Fibroblast of skin of left quadriceps (primary cell): ENCODE data around the gene BACH1.
A peak's percentile ranks its signal among the peaks of the same experiment; 100 is the strongest.

Experiments used
- DNase-seq, 2 experiments: peaks; one replicate each; pipeline ENCODE4 v3.0.0-alpha.2; 2013; ENCODE audit warnings: low read depth in 2 of 2

The BACH1 gene

DNA sequence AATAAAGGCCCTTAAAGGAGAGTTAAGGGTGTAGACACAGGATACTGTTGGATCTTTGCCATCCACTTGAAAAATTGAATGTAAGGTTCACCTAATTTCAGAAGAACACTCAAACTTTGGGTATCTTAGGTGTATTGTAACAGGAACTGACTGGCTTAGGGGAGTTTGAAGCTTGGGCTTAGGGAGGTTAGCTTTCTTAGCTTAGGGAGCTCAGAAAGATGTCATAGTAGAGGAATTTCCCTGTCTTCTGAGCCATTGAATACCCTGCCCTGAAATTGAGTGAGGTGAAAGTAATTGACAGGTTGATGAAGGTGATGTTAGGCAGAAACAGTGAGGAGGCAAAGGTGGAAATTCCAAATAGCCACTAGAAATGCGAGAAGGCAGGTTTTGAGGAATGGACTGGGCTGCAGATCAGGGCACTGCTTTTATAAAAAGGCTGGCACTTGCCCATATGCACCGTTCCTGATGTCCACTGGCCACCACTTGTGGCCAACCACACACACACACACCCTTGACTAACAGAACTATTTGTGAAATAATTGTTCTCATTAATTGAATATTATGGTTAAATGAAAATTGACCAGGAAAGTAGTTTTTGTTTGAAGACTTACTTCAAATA lies 16.5 kb downstream of the BACH1 start:
- DNase-seq = no peak

DNA sequence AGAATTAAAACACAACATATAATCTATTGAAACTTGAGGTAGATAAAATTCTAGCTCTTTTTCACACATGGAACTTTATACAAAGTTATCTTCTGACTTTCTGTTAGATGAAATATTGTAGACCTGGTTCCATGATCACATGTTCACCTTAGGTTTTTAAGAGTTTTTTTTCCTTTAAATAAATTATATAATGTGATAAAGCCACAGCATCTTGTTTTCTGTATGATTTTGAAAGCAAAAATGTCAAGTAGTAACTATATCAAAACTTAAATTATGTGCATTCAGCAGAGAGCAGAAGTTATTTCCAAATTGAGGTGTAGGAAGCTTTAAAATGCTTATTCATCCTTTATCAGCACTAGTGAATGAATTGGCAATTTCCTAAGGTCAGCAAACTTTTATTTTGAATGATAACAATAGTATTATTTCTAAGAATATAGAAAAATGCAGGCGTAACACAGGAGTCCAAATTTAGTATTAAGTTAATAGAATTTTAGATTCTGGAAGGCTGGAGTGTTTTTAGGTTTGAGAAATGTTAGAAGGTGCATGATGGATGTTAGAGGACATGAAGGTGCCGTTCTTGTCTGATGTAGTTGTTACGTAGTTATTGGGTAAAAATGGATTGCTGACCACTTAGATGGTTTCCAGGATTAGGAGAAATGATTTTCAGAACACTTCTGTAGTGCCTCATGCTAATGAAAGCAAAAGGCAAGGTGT lies 17.5 kb downstream of the BACH1 start:
- DNase-seq = no peak

DNA sequence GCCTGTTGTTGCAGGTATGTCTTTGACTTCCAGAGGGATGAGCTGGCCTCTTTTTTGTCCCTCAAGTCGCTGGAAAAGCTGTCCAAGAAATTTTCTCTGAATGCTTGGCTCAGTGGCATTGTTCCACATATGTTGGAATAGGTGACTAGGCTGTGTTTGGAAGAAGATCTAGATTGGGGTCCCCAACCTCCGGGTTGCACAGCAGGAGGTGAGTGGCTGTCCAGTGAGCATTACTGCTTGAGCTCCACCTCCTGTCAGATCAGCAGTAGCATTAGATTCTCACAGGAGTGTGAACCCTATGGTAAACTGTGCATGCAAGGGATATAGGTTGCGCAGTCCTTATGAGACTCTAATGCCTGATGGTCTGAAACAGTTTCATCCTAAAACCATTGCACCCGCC lies 18.1 kb downstream of the BACH1 start:
- no peak for DNase-seq

DNA sequence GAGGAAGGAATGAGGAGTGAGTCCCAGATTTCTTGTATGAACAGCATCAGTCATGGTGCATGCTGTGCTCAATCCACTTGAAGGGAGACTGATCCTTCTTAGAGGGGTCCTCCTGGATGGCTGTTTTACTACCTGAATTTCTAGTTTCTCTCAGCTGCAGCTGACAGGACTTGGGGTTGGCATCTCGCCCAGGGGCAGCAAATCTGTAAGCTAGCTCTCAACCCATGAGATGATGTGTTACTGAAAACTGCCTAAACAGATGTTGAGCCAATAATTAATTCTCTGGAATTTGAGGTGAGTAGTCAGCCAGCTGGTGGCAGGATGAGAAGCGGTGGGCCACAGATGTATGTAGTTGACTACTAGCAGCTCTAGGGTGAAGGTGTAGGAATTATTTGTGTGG lies 19.6 kb downstream of the BACH1 start:
- no peak for DNase-seq

DNA sequence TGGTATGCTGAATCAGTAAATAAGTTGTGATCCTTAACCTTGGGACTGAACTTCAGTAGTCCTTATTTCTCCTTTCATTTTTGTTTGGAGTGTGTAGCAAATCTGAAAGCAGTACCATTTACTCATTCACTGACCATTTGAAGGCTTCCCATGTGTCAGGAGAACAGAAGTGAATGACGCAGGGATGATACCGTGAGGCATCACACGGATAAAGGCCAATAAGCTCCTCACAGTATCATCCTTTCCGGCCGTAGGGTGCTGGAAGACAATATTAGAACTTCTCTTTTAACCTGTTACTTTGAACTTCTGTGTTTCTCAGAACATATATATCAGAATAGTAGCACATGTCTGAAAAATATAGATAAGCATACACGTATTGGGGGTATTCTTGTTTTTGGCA lies 21.3 kb downstream of the BACH1 start:
- DNase-seq = no peak

DNA sequence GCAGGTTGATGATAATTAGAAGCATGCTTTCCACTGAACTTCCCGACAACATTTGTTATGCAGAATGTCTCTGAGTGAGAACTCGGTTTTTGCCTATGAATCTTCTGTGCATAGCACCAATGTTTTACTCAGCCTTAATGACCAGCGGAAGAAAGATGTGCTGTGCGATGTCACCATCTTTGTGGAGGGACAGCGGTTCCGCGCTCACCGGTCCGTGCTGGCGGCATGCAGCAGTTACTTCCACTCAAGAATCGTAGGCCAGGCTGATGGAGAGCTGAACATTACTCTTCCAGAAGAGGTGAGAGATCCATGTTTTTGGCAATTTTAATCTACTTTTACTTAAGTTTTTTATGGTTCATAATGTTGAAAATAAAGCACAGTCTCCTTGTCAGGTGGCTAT lies 22.5 kb downstream of the BACH1 start:
- DNase-seq = no peak

DNA sequence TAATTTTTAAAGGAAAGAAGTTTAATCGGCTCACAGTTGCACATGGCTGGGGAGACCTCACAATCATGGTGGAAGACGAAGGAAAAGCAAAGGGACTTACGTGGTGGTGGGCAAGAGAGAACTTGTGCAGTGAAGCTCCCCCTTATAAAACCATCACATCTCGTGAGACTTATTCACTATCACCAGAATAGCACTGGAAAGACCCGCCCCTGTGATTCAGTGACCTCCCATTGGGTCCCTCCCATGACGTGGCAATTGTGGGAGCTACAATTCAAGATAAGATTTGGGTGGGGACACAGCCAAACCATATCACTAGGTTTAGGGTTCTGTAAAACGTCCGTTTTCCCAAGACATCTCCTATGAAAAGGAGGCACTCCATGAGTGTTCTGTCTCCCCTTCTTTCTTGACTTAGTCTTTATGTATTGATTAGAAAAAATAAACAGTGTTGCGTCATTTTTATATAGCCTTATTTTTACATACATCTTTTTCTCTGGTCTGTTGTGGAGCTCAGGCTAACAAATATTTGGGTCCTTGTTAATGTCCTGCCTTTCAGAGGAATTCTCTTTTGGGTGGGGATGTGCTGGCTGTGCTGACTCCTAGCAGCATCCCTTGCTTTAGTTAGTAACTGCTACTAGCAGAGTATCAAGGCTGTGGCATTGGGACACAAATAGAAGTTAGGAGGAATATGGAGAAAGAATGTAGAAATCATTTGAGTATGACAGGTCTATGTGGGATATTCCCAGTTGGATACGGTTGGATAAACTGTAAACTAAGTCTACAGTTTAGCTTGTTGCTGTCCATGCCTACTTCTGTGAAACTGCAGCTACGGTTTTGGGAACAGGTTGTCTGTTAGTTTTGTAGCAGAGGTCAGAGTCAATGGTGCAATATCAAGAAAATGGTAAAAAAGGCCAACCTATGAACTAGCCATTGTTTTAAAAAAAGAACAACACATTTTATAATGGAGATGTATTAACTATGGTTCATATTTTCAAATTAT lies 23.5 kb downstream of the BACH1 start:
- no peak for DNase-seq

DNA sequence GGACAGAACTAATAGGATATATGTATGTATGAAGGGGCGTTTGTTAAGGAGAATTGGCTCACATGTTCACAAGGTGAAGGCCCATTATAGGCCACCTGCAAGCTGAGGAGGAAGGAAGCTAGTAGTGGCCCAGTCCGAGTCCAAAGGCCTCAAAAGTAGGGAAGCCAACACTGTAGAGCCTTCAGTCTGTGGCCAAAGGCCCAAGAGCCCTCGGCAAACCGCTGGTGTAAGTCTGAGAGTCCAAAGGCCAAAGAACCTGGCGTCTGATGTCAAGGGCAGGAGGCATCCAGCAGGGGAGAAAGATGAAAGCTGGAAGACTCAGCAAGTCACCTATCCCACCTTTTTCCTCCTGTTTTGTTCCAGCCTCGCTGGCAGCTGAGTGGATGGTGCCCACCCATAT lies 24.5 kb downstream of the BACH1 start:
- no peak for DNase-seq

DNA sequence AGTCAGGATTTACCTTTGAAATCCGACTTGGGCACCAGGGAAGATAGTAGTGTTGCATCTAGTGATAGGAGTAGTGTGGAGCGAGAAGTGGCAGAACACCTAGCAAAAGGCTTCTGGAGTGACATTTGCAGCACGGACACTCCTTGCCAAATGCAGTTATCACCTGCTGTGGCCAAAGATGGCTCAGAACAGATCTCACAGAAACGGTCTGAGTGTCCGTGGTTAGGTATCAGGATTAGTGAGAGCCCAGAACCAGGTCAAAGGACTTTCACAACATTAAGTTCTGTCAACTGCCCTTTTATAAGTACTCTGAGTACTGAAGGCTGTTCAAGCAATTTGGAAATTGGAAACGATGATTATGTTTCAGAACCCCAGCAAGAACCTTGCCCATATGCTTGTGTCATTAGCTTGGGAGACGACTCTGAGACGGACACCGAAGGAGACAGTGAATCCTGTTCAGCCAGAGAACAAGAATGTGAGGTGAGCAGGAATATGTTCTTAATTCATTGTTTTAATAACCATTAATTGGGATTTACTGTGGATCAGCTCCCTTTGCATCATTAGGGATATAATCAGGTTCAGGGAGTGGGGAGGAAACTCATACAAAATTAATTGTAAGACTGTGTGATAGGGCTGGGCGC lies 28.3 kb downstream of the BACH1 start:
- DNase-seq = no peak

DNA sequence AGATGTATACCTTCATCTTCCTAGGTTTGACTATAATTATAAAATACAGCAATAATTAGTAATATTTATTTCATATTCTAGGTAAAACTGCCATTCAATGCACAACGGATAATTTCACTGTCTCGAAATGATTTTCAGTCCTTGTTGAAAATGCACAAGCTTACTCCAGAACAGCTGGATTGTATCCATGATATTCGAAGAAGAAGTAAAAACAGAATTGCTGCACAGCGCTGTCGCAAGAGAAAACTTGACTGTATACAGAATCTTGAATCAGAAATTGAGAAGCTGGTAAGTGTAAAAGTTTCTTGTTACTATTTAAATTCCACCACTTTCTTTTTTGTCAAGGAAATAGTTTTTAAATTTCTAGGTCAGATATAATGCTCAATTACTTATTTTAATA lies 30.7 kb downstream of the BACH1 start:
- no peak for DNase-seq

DNA sequence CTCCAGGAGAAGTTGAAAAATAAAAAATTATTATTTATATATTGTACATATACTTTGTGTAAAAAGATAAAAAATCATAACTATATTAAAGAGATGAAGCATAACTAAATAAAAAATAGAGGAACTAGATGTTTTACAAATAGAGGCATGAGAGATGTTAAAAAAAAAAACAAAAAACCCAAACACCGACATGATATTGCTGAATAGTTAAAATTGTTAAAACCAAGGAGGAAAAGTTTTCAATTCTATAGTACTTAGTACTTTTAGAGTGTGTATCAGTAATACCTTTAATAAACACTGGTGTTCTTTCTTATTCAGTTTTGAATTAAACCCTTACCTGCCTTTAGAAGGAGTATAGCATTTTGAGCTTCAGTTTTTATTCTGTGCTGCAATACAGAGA lies 32.1 kb downstream of the BACH1 start:
- no peak for DNase-seq

DNA sequence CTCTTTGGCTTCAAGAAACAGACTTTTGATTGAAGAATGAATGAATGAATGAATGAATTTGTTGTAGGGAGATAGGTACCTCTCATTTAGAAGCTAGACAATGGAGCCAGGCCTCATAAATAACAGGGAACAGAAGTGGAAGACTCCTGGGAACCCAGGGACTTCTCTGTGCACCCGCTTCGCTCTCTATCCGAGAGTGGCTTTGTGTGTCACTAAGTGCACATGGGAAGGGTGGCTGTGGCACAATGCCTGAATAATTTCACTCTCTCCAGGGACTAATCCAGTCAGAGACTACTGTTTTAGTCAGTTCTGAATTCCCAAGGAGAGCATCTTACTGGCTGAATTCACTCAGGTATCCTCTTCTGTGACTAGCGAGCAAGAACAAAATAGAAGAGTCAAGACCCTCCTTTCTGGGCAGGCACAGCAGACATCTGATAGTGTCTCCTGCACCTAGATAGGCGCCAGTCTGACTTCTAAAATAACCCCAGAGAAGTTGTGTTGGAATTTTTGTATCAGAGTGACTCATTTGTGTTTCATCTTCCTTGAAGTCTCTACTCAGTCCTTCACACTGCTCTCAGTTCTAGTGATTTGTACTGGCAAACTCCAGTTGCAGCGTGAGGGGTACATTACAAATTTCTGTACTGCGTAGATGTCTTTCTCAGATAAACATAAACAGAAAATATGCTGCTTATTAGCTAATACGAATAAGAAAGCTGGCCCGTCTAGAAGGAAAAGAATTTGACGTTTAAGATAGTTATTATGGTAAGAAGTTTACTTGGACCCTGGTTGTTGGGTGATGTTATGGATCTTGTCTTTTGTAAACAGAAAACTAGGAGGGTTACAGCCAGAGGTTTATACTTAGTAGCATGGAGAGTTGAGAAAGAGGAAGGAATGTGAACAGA lies 34.0 kb downstream of the BACH1 start:
- no peak for DNase-seq

DNA sequence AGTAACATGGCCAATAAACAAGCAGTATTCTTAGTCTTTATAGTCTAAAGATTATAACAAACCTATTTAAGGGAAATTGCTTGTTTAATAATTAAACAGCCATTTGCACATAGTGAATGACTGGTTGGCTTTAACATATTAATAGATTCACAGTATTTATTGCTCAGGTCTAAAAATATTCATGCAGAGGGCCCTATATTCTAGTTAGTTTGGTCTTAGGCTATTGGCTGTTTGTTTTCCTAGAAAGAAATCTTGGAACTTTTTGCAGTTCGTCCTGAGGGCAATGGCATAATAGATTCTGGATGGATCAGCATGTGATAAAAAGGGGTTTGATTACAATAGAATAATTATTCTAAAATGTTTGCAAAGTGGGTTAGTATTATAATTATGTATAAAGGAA lies 34.7 kb downstream of the BACH1 start:
- DNase-seq = no peak

DNA sequence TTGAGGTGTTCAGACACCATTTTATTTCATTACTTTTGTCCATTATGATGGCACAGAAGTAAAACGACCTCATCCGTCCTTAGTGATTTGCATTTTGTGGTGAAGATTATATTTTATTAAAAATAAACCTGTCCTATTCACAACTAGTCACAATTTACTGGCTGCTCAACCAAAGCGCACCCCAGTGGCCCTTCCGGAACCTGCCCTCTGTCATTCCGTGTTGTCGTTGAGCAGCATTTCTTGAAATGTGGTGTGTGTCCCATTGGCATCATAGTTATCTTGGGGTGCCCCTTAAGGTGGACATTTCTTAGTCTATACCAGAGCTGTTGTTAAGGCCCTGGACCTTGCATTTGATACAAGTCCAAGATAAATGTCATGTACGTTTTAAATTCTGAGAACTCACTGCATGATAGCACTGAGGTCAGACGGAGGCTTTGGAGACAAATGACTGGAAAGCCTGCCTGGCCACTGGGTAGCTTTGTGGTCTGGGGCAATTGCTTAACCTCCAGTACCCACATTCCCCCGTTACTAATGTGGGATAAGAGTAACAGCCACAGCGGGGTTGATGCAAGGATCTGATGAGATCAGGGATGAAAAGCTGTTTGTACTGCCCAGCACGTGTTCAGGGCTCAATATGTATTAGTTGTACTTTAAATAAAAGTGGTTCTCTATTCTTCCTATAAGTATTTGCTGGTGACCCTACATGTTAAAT lies 36.2 kb downstream of the BACH1 start:
- DNase-seq = no peak

DNA sequence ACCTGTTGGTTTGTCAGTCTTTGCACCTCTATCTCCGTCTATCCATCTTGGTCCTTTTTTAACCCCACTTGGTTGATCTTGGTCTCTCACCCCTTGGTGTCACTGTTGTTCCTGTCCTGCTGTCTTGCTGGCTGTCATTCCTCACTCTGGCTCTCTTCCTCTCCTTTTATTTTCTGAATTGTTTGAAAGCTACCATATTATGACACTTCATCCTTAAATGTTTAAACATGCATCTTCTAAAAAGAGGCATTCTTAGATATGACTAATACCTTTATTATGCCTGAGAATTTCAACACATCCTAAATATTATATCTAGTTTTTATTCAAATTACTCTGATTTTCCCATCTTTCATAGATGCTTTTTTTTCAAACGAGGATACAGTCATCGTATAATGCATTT lies 37.0 kb downstream of the BACH1 start:
- no peak for DNase-seq

DNA sequence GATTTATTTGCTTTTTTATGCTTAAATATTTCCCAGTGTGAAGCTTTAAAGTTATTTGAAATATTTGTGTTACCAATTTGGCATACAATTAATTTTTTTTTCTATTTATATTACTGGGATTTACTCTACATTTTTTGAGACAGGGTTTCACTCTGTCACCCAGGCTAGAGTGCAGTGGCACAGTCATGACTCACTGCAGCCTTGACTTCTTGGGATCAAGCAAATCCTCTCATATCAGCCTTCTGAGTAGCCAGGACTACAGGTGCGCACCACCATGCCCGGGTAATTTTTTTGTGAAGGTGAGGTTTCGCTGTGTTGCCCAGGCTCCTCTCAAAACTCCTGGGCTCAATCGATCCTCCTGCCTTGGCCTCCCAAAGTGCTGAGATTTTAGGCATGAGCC lies 39.5 kb downstream of the BACH1 start:
- no peak for DNase-seq

DNA sequence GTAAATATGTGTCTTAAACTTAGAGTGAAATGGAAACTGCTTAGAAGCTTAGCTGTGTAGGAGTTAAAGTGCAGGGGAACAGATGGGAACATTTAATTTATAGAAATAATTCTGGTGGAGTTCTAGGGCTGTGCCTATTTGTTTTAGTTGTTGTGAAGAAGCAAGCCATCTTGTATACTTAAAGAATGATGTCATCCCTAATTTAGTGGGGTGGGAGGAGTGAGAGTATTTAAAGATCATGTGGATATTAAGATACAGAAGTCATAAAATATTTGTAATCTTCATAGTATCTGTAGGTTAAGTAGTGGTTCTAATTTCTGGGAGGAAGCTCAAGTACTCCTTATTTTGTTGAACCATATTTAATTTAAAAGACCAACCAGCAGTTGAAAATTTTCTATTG lies 41.5 kb downstream of the BACH1 start:
- no peak for DNase-seq

DNA sequence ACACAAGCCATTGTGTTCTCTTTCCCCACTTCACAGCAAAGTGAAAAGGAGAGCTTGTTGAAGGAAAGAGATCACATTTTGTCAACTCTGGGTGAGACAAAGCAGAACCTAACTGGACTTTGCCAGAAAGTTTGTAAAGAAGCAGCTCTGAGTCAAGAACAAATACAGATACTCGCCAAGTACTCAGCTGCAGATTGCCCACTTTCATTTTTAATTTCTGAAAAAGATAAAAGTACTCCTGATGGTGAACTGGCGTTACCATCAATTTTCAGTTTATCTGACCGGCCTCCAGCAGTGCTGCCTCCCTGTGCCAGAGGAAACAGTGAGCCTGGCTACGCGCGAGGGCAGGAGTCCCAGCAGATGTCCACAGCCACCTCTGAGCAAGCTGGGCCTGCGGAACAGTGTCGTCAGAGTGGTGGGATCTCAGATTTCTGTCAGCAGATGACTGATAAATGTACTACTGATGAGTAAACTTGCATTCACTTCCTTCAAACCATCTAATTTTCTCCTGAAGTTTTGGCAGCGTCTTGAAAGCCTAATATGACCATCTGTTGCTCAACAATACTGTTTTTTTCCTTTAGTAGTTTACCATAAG lies 43.7 kb downstream of the BACH1 start:
- DNase-seq = peak; percentile 94

DNA sequence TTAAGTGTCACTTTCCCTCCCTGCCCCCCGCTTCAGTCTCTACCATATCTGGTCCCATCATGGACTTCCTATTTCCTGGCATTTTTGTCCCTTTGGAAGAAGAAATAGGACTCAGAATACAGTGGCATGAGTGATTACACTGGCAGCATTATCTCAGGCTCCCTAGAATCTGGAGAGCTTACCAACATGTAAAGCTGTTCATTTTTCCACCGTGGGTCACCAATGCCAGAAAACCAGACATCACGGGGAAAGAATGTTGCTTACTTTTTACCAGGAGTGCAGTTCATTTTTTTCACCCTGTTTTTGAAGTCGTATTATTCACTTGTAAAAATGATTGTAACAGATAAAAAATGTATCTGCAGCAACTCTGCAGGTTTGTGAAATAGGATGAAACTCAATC lies 44.8 kb downstream of the BACH1 start:
- peak in 1 of 2 experiments; percentile 57 for DNase-seq

DNA sequence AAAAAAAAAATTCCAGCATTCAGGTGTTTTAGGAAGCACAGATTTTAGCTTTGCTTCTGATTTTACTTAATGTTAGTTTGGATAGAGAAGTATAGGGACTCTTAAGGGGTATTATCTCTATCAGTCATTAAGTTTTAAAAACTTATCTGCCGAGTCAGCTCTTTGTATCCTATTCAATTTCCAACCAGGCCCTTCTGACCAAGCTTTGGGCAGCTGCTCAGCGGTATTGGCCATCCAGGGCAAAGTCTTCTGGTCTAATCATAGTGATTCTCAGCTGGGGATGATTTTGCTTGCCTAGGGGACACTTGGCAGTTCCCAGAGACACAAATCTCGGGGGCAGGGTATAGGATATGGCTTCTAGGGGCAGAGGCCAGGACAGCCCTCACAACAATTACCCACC lies 47.6 kb downstream of the BACH1 start:
- no peak for DNase-seq
